Thyroid gland (tissue), 4 donors: ENCODE results near the gene TOP2A.

ENCODE experiments used
- CTCF ChIP-seq, 6 experiments: fragments of 200-600 bp in 3 of 6; fragments of 450-650 bp in 3 of 6; sonication (generic) in 3 of 6; IDR thresholded peaks; one replicate each; pipeline ENCODE4 v1.5.1; 2016 to 2019; ENCODE audit warnings: antibody characterized with exemption in 6 of 6, mild to moderate bottlenecking in 2 of 6, inconsistent platforms in 1 of 6, moderate library complexity in 1 of 6
- POLR2A ChIP-seq, 2 donors: fragments of 450-650 bp; IDR thresholded peaks; one replicate each; pipeline ENCODE4 v1.6.1; 2017; ENCODE audit warnings: antibody characterized with exemption in 2 of 2, mild to moderate bottlenecking in 2 of 2, moderate library complexity in 1 of 2

- TF ChIP-seq CTCF (IDR thresholded peaks at IDR 0.05): peak in 1 of 6 experiments; percentile 6
- no peak for TF ChIP-seq POLR2A (IDR thresholded peaks at IDR 0.05)
Observed at GRCh38 chr17:40422990-40423633, 5.4 kb upstream of the TOP2A start.
